HepG2 (cell line): ENCODE data around the gene PRR15L. TPM values are rescaled to one million over a fixed set of nuclear protein-coding genes. Genes with fewer than 3 reads are reported as not detected.

Experiments used
- ARHGAP35 ChIP-seq: sonication (generic); formaldehyde crosslinking; IDR thresholded peaks from 2 replicates; pipeline ENCODE4 v1.9.0; 2022; ENCODE audit warnings: mild to moderate bottlenecking, inconsistent platforms, moderate library complexity, missing genetic modification reagents, borderline replicate concordance
- ARID2 ChIP-seq: sonication (generic); formaldehyde crosslinking; IDR thresholded peaks from 2 replicates; pipeline ENCODE4 v1.8.1; 2022; ENCODE audit warnings: mild to moderate bottlenecking, missing genetic modification reagents, borderline replicate concordance
- ATF5 ChIP-seq: sonication (generic); formaldehyde crosslinking; IDR thresholded peaks from 2 replicates; pipeline ENCODE4 v1.4.0; 2020; ENCODE audit warnings: mild to moderate bottlenecking, low read depth, missing genetic modification reagents
- CCDC6 ChIP-seq: sonication (generic); formaldehyde crosslinking; IDR thresholded peaks from 2 replicates; pipeline ENCODE4 v1.8.1; 2022; ENCODE audit warnings: mild to moderate bottlenecking, missing genetic modification reagents, moderate library complexity
- ELF3 ChIP-seq: IDR thresholded peaks from 2 replicates; pipeline ENCODE4 v1.6.1; 2016; ENCODE audit warnings: missing genetic modification reagents, missing compliant biosample characterization
- HBP1 ChIP-seq: IDR thresholded peaks from 2 replicates; pipeline ENCODE4 v1.6.1; 2016; ENCODE audit warnings: low read depth, control low read depth
- KDM2A ChIP-seq: sonication (generic); formaldehyde crosslinking; IDR thresholded peaks from 2 replicates; pipeline ENCODE4 v1.4.0; 2020; ENCODE audit warnings: low read depth, missing genetic modification reagents, borderline replicate concordance
- KLF9 ChIP-seq: IDR thresholded peaks from 2 replicates; pipeline ENCODE4 v1.6.1; 2016; ENCODE audit warnings: low read depth
- MAX ChIP-seq: IDR thresholded peaks from 2 replicates; pipeline ENCODE4 v1.6.1; 2012; ENCODE audit warnings: inconsistent platforms
- NCOR1 ChIP-seq: fragments of 200-600 bp; sonication (generic); IDR thresholded peaks from 2 replicates; pipeline ENCODE4 v1.7.0; 2017; ENCODE audit warnings: antibody characterized with exemption, low read length, borderline replicate concordance
- NFE2L1 ChIP-seq: sonication (generic); formaldehyde crosslinking; IDR thresholded peaks from 2 replicates; pipeline ENCODE4 v1.4.0; 2020; ENCODE audit warnings: missing genetic modification reagents, mild to moderate bottlenecking, borderline replicate concordance
- NFIB ChIP-seq: sonication (generic); formaldehyde crosslinking; IDR thresholded peaks from 2 replicates; pipeline ENCODE4 v1.9.0; 2021; ENCODE audit warnings: missing genetic modification reagents, mild to moderate bottlenecking, borderline replicate concordance
- PRPF4 ChIP-seq: fragments of 200-400 bp; formaldehyde crosslinking; IDR thresholded peaks from 2 replicates; pipeline ENCODE4 v1.6.1; 2016; ENCODE audit warnings: low read length, low read depth; ENCODE audit not compliant: poor library complexity, severe bottlenecking
- RAD21 ChIP-seq: fragments of 450-650 bp; formaldehyde crosslinking; IDR thresholded peaks from 2 replicates; pipeline ENCODE4 v1.5.0; 2020; ENCODE audit warnings: mild to moderate bottlenecking
- RFX3 ChIP-seq: IDR thresholded peaks from 2 replicates; pipeline ENCODE4 v1.6.1; 2016; ENCODE audit warnings: missing biosample characterization, missing genetic modification reagents
- SNAPC5 ChIP-seq: sonication (generic); formaldehyde crosslinking; IDR thresholded peaks from 2 replicates; pipeline ENCODE4 v1.8.1; 2023; ENCODE audit warnings: mild to moderate bottlenecking, missing genetic modification reagents, borderline replicate concordance
- TFDP1 ChIP-seq: IDR thresholded peaks from 2 replicates; pipeline ENCODE4 v1.6.1; 2016; ENCODE audit warnings: missing compliant biosample characterization, missing genetic modification reagents, borderline replicate concordance
- TGIF2 ChIP-seq: IDR thresholded peaks from 2 replicates; pipeline ENCODE4 v1.6.1; 2016; ENCODE audit warnings: control low read depth, missing compliant biosample characterization
- ZFP36 ChIP-seq: fragments of 150-350 bp; IDR thresholded peaks from 2 replicates; pipeline ENCODE4 v1.6.1; 2018; ENCODE audit warnings: borderline replicate concordance, low read length, low read depth; ENCODE audit not compliant: partially characterized antibody
- ZFP41 ChIP-seq: sonication (generic); formaldehyde crosslinking; IDR thresholded peaks from 2 replicates; pipeline ENCODE4 v1.4.0; 2020; ENCODE audit warnings: mild to moderate bottlenecking, missing genetic modification reagents, borderline replicate concordance
- ZNF230 ChIP-seq: sonication (generic); formaldehyde crosslinking; IDR thresholded peaks from 2 replicates; pipeline ENCODE4 v1.4.0; 2020; ENCODE audit warnings: mild to moderate bottlenecking, missing genetic modification reagents
- ZNF264 ChIP-seq: sonication (generic); formaldehyde crosslinking; IDR thresholded peaks from 2 replicates; pipeline ENCODE4 v1.4.0; 2020; ENCODE audit warnings: missing genetic modification reagents
- ZNF468 ChIP-seq: sonication (generic); formaldehyde crosslinking; IDR thresholded peaks from 2 replicates; pipeline ENCODE4 v1.8.0; 2022; ENCODE audit warnings: mild to moderate bottlenecking, moderate library complexity, missing genetic modification reagents
- ZNF562 ChIP-seq: sonication (generic); formaldehyde crosslinking; IDR thresholded peaks from 2 replicates; pipeline ENCODE4 v1.8.0; 2022; ENCODE audit warnings: missing genetic modification reagents, borderline replicate concordance
- ZNF577 ChIP-seq: sonication (generic); formaldehyde crosslinking; IDR thresholded peaks from 2 replicates; pipeline ENCODE4 v1.4.0; 2020; ENCODE audit warnings: mild to moderate bottlenecking, low read depth, missing genetic modification reagents, borderline replicate concordance
- ZSCAN20 ChIP-seq: sonication (generic); formaldehyde crosslinking; IDR thresholded peaks from 2 replicates; pipeline ENCODE4 v1.4.0; 2020; ENCODE audit warnings: missing genetic modification reagents, mild to moderate bottlenecking, borderline replicate concordance
- polyA plus RNA-seq, 8 experiments: library from polyadenylated mRNA; depleted of rRNA in 3 of 8; stranded (reverse) in 7 of 8; unstranded in 1 of 8; fragments of >200 nt; fragmentation: Illumina TruSeq in 4 of 8; extraction: Trizol in 4 of 8; gene quantifications; 2 replicates each; pipeline versions ENCODE4 v1.2.1 to v1.2.3, GENCODE V29; 2011 to 2016; ENCODE audit warnings: low read depth in 4 of 8, missing spikeins in 1 of 8, mixed read lengths in 1 of 8; ENCODE audit not compliant: insufficient read depth in 1 of 8
- total RNA-seq, 5 experiments: library from RNA; depleted of rRNA; stranded (reverse); fragments of >200 nt; fragmentation: Illumina TruSeq; extraction: Trizol; gene quantifications; 2 replicates each; pipeline ENCODE4 v1.2.3, GENCODE V29; 2016; ENCODE audit warnings: low read depth in 1 of 5

PRR15L gene
- total and polyA plus RNA-seq, 2 of the 13 experiments (the other 11 are each of a cell fraction or from before 2014, with no cell fraction given), result 0.44 to 2.0 TPM

GRCh38 chr17:47946929-47947397 is 10.7 kb downstream of the PRR15L start (continued):
- 0 out of 2 replicates have a peak, but pooled peaks have one; percentile 27 for TF ChIP-seq RAD21 (CRISPR knock-in tag)
- 0 out of 2 replicates have a peak, but pooled peaks have one; percentile 36 for TF ChIP-seq MAX
- TF ChIP-seq NFIB, result no peak
- no peak for TF ChIP-seq ZNF468
- no peak for TF ChIP-seq PRPF4
- TF ChIP-seq NCOR1, result no peak; the same call in 1 of the 2 replicates
- no peak for TF ChIP-seq RFX3 (CRISPR knock-in tag)
- 0 out of 2 replicates have a peak, but pooled peaks have one; percentile 3 for TF ChIP-seq SNAPC5 (CRISPR knock-in tag)
- TF ChIP-seq NFE2L1, result no peak
- TF ChIP-seq KLF9, result no peak
- no peak for TF ChIP-seq TFDP1
- TF ChIP-seq ARHGAP35 (CRISPR knock-in tag), result no peak
- peak; percentile 65; the same call in 1 of the 2 replicates for TF ChIP-seq TGIF2 (CRISPR knock-in tag)
- TF ChIP-seq CCDC6 (CRISPR knock-in tag), result no peak
- no peak for TF ChIP-seq ZSCAN20 (CRISPR knock-in tag)
- 0 out of 2 replicates have a peak, but pooled peaks have one; percentile 17 for TF ChIP-seq ELF3 (CRISPR knock-in tag)
- TF ChIP-seq ZNF230, result no peak
- TF ChIP-seq KDM2A, result no peak
- TF ChIP-seq ZNF562, result no peak
- TF ChIP-seq ZNF264 (CRISPR knock-in tag), result no peak
- TF ChIP-seq ZNF577 (CRISPR knock-in tag), result no peak
- 0 out of 2 replicates have a peak, but pooled peaks have one; percentile 66 for TF ChIP-seq ARID2 (CRISPR knock-in tag)
- peak; percentile 99 for TF ChIP-seq HBP1 (CRISPR knock-in tag)
- no peak for TF ChIP-seq ZFP36
- no peak for TF ChIP-seq ATF5 (CRISPR knock-in tag)
- TF ChIP-seq ZFP41 (CRISPR knock-in tag), result no peak
